ENCODE data around the gene SPTBN5. TPM values are rescaled to one million over a fixed set of nuclear protein-coding genes. Genes with fewer than 3 reads are reported as not detected.

Gene SPTBN5
- total RNA-seq, 1 experiment from 2014 or later: 2.1 TPM

GRCh38 chr15:41858756-41859155 is 35.1 kb downstream of the SPTBN5 start:
- H3K4me1 ChIP-seq (ENCODE audit: control insufficient read depth, insufficient read depth, low read length): no peaks in the 10 kb centered on the region
- TF ChIP-seq CTCF (IDR thresholded peaks at IDR 0.05) (no peak), REST (IDR thresholded peaks at IDR 0.05; ENCODE audit: insufficient read depth in 1 of 2, low read depth in 2 of 2, low read length in 1 of 2) (no peak), SIN3A (IDR thresholded peaks at IDR 0.05; ENCODE audit: borderline replicate concordance, insufficient read depth, low read depth, low read length) (no peak), POLR2AphosphoS5 (IDR thresholded peaks at IDR 0.05; ENCODE audit: low read depth, low read length) (no peak), TCF7L2 (IDR thresholded peaks at IDR 0.05; ENCODE audit: low read depth, low read length) (no peak)
- no peak for DNase-seq (ENCODE audit: low read depth, low spot score)
- H3K4me3 ChIP-seq (ENCODE audit: low read depth in 2 of 2, low read length in 2 of 2): no peak overlapping the region
- no peak overlapping the region for H3K27ac ChIP-seq (ENCODE audit: low read length)
- BruUV-seq (replicated peaks): no TSS peak
- ChIA-PET POLR2A (no interaction called here), CTCF (no interaction called here)
- intact Hi-C loops (cut with micrococcal nuclease; ENCODE audit: unreplicated experiment): no loop called here
- H3K36me3 ChIP-seq (ENCODE audit: control insufficient read depth, insufficient read depth, low read length): no peaks in the 10 kb centered on the region
- no peak for ATAC-seq
- no peaks in the 10 kb centered on the region for H3K27me3 ChIP-seq (ENCODE audit: control insufficient read depth, insufficient read depth, low read length)
- in situ Hi-C loops (cut with HindIII; ENCODE audit: low pct_unique_long_range_greater_than_20kb, low sequenced_read_pairs): no loop called here
- no peaks in the 10 kb centered on the region for H3K9me3 ChIP-seq (ENCODE audit: control insufficient read depth, insufficient read depth, low read depth, low read length)

- Histone ChIP-seq H3K27me3 (ENCODE audit: control insufficient read depth, insufficient read depth, low read length) (no peaks in the 10 kb centered on the region), H3K4me3 (ENCODE audit: low read depth in 2 of 2, low read length in 2 of 2) (no peak overlapping the region), H3K27ac (ENCODE audit: low read length) (no peak overlapping the region), H3K36me3 (ENCODE audit: control insufficient read depth, insufficient read depth, low read length) (no peaks in the 10 kb centered on the region), H3K9me3 (ENCODE audit: control insufficient read depth, insufficient read depth, low read depth, low read length) (no peaks in the 10 kb centered on the region), H3K4me1 (ENCODE audit: control insufficient read depth, insufficient read depth, low read length) (no peaks in the 10 kb centered on the region)
- intact Hi-C loops (cut with micrococcal nuclease; ENCODE audit: unreplicated experiment): no loop called here
- no TSS peak for BruUV-seq (replicated peaks)
- DNase-seq (ENCODE audit: low read depth, low spot score): no peak
- ATAC-seq: no peak
- TF ChIP-seq REST (IDR thresholded peaks at IDR 0.05; ENCODE audit: insufficient read depth in 1 of 2, low read depth in 2 of 2, low read length in 1 of 2) (no peak), POLR2AphosphoS5 (IDR thresholded peaks at IDR 0.05; ENCODE audit: low read depth, low read length) (no peak), TCF7L2 (IDR thresholded peaks at IDR 0.05; ENCODE audit: low read depth, low read length) (no peak), SIN3A (IDR thresholded peaks at IDR 0.05; ENCODE audit: borderline replicate concordance, insufficient read depth, low read depth, low read length) (no peak), CTCF (IDR thresholded peaks at IDR 0.05) (no peak)
- CTCF ChIA-PET: no interaction called here
- POLR2A ChIA-PET: no interaction called here
- in situ Hi-C loops (cut with HindIII; ENCODE audit: low pct_unique_long_range_greater_than_20kb, low sequenced_read_pairs): no loop called here
Observed at GRCh38 chr15:41857316-41857715, 36.5 kb downstream of the SPTBN5 start.
